GM19239 (cell line): Measurements from ENCODE around the gene PIK3C2G.
"Not testable (repeated sequence)": the region's sequence is repeated elsewhere in the genome, so short reads cannot be mapped to it uniquely, and the experiment has no call there.

Experiments
- DNase-seq: peaks from one replicate; pipeline ENCODE4 v3.0.0; 2011; ENCODE audit warnings: low spot score; ENCODE audit not compliant: insufficient read length
- FAIRE-seq: peaks from 2 replicates; lab custom pipeline; 2011; peaks lifted over from hg19 to GRCh38; lab: Jason Lieb, UNC

PIK3C2G gene

DNA sequence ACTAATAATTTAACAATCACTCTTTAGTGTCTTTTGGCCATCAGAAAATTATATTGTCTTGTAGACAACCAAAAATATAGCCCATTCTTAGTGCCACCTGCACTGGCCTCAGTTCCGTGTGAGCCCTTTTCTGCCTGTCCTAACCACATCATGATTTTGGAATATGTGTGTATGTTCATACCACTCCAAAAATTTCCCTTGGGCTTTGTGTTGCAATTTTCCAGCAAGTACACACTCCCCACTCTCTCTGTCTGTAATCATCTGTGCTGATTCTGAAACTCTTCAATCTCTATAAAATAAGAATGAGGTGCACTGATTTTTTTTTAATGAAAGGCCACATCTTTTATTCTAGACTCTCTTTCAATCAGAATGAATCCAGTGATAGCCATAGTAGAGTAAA is 196.0 kb downstream of the PIK3C2G start:
- DNase-seq = no peak
- no peak for FAIRE-seq

DNA sequence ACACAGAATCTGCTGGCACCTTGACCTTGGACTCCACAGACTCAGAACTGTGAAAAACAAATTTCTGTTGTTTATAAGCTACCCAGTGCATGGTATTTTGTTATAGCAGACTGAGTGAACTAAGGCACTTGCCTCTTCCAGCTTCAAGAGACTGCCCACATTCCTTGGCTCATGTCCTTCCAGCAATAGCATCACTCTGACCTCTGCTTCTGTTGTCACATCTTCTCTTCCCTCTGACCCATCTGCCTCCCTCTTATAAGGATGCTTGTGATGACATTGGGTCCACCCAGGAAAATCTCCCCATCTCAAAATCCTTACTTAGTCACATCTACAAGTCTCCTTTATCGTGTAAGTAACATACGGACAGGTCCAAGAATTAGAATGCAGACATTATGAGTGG is 200.4 kb downstream of the PIK3C2G start:
- FAIRE-seq (no peak), DNase-seq (no peak)

DNA sequence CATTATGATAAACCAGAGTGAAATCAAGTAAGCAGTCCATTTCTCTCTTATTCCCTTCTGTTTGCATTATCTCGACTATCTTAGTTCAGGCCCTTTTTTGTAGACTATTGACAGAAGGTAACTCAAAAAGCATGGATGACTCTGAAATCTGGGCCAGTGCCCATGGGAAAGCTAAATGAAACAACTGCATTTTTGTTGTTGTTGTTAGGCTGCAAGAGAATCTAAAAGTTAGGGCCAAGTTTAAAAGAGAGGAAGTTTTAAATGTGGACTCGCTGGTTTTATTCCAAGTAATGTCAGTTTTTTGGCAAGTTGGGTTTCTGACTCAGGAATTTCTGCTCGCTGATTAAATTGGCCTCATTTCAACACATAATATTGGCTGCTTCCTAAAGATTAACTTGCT is 201.1 kb downstream of the PIK3C2G start:
- FAIRE-seq = no peak
- no peak for DNase-seq

DNA sequence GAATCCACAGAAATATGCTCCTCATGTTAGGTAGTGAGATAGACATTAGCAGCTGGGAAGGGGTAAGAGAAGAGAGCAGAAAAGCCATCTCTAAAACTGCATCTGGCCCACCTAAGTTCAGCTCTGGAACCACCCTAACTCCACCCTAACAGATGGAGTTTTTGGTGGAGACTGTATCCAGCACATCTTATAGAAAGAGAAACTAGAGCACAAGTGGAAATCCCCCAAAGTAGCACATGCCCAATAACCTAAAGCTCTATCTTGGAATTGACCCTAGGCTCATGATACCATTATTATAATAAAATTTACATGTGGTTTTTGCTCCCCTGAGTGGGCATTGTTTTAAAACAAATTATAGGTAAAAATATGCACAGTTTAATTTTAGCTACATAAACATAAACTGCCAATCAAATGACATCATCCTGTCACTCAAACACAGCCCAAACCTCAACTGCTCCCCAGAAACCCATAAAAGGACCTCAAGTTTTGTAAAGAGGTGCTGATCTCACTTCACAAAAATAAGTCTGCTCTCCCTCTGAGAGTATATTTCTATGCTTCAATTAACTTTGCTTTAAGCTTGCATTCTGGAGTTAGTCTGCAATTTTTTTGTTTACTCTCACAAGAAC is 206.4 kb downstream of the PIK3C2G start:
- DNase-seq = no peak

DNA sequence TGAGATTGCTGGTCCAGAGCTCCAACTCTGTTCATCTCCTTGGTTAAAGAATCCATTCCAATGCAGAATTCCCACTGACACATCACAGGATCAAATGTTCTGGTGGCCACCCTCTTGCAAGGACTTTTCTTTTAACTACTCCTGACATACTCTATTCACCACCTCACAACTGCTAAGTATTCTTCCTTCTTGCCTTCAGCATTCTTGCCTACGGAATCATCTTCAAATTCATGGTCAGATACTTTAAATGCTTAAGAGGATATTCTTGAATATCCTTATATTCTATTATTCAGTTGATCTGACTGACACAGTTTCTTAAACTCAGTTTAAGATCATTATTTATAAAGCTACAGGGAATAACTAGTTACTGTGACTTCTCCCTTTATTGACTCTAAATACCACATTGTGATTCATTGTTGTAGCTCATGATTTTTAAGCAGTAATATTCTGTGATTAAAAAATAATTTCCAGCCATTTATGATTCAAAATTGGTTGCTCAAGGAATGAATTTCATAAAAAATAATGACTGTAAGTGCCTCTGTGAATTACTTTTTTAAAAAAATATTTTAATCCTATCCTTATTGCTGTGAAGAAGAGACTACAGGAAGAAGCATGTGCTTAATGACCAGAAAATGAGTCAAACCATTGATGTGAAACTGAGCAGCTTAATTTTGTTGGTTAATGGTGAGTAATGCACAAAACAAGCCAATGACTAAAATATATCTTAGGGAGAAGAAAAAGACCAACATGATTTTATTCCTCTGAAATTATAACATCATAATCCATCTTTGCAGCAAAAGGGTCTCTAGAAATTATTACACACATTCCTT is 207.1 kb downstream of the PIK3C2G start:
- DNase-seq = no peak
- FAIRE-seq = no peak

More for the DNA sequence above, 206.4 kb downstream of the PIK3C2G start:
- no peak for FAIRE-seq

DNA sequence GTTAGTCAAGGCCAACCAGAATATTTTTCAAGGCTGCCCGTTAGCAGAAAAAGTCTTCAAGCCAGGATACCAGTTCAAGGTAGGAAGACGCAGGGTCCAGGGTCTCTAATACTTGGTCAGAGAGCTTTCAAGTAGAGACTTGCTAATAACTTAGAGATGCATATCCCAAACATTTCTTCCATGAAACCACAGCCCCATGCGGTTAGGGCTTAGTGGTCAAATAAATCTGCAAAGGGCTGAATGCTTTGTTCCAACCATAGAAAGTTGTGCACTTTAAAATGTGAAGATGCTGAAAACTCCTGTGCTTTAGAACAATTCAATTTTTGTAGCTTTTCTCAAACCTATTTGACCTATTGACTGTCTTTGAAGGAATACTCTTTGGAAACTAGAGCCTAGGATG is 208.9 kb downstream of the PIK3C2G start:
- DNase-seq (no peak), FAIRE-seq (no peak)

DNA sequence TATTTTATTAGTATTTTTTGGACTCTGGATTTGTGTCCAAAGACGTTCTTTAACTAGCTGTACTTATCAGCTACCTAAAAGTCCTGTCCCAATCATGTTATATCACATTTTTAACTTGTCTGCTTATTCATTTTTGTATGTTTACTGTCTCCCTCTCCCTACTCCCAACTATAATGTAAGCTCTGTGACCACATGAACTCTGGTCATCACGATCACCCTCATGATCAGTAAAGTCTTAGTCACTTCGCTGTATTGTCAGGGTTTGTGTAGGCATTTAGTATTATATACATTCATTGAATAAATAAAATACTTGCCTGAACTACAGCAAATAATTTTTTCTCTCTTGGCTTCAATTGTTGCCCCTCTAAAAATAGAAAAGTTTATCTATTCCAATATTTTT is 211.0 kb downstream of the PIK3C2G start:
- FAIRE-seq (no peak), DNase-seq (no peak)

DNA sequence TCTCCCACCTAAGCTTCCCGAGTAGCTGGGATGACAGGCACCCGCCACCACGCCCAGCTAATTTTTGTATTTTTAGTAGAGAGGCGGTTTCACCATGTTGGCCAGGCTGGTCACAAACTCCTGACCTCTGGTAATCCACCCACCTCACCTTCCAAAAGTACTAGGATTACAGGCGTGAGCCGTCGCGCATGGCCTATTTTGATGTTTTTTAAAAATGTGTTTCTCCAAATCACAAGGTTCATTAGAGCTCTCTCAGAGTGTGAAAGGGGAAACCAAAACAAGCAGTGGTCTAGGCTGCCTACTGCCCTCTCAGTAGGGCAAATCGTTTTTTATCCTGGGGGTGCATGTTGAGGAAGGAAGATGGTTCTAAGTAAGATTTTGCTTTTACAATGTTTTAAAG is 211.5 kb downstream of the PIK3C2G start:
- FAIRE-seq (no peak), DNase-seq (no peak)

DNA sequence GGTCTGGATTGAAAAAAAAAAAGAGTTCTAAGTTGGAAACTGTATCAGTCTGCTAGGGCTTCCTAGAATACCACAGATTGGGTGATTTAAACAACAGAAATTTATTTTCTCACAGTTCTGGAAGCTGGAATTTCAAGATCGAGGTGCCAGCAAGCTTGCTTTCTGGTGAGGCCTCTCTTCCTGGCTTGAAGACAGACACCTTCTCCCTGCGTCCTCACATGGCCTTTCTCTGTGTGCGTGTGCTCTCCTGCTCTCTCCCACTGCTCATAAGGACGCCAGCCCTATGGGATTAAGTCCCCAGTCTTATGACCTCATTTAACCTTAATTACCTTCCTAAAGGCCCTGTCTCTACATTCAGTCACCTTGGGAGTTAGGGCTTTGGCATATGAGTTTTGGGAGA is 215.5 kb downstream of the PIK3C2G start:
- DNase-seq (no peak), FAIRE-seq (no peak)

DNA sequence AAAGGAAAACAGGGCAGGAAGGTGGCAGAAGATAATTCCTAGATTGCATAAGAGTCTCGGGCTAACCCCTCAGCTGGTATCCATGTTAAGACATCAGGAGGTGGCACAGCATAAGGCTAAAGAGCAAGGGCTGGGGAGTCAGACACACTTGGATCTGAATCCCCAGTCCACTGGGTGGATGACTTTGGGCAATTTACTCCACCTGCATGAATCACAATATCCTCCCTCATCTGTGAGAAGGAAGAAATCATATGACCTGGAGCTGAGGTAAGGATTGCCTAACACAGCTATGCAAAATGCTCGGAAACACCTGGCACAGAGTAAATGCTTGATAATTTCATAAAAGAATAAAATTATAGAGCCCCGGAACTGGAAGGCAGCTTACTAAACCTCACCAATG is 217.9 kb downstream of the PIK3C2G start:
- DNase-seq (no peak), FAIRE-seq (no peak)

DNA sequence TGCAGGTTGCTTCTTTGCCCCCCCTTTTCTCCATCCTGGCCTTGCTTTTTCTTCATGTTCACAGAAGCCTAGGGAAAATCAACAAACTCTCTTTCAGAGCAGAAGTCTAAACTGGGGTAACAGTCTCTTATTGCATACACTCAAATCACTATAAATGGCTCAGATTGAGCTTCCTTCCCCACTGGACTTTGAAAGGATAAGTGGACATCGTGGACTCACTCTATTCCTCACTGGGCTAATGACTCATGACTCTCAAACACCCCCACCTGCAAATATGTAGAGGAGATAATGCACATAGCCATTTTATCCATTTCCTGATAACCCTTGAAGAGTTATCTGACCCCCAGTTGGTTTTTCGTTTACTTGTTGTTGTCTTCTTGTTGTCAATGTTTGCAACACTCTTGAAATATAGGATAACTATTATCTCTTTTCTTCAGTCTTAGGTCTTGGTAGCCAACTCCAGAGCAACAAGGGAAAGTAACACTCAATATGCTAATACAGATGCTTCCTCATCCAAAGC is 221.3 kb downstream of the PIK3C2G start:
- DNase-seq (no peak), FAIRE-seq (no peak)

DNA sequence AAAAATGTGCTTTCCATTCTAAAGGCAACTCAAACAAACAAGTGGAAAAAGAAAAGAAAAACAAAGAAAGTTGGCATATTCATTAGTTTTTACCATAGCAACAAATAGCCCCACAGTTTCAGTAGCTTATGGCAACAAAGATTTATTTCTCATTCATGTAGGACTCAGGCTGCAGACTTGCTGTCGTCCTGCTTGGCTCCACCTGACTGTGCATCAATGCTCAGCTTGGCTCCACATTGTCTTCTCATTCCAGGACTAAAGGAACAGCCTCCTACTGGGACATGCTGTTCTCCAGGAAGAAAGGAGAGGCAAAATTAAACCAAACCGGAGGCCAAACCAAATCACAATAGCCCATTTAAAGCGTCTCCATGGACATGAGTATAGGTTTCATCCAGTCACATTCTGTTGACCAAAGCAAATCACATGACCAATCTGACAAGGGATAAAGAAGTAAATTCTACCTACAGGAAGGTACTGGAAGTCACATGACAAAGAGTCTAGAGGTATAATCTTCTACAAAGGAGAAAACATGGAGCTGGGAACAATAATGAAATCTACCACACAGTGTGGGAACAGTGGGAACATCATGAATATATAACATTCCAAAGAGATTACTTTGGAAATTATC is 222.5 kb downstream of the PIK3C2G start:
- DNase-seq = no peak
- FAIRE-seq = no peak

DNA sequence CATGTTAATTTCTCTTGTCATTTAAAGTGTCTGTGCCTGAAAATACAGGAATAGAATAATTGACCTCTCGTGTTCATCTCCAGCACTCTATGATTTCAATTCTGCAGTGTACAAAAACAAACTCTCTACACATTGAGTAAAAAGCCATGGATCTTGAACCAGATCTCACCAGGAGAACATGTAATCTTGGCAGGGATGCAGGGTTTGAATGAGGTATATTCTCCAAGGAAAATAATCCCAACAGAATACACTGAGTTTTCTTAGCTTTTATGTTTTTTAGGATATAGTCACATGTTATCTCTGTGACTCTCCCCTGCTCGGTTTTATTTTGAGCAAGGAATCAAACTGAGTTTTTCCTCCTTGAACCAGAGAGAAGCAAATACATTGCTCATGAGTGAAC is 224.7 kb downstream of the PIK3C2G start:
- FAIRE-seq = no peak
- DNase-seq = no peak

DNA sequence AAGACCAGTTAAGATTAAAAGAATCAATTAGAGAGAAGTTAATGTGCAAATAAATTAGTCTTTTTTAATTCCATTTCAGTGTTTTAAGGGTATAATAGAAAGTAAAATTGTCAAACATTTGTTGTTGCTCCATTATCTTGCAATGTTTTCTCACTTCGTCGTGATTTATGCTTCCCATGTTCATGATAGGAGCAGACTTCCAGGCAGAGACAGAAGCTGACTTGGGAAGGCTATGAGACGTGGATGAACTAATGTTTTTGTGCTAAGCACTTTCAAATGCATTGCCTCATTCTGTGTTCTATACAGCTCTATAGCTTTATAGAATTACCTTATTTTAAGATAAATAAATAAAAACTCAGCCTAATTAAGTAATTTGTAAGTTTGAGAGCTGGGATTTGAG is 226.2 kb downstream of the PIK3C2G start:
- no peak for FAIRE-seq
- DNase-seq = no peak

DNA sequence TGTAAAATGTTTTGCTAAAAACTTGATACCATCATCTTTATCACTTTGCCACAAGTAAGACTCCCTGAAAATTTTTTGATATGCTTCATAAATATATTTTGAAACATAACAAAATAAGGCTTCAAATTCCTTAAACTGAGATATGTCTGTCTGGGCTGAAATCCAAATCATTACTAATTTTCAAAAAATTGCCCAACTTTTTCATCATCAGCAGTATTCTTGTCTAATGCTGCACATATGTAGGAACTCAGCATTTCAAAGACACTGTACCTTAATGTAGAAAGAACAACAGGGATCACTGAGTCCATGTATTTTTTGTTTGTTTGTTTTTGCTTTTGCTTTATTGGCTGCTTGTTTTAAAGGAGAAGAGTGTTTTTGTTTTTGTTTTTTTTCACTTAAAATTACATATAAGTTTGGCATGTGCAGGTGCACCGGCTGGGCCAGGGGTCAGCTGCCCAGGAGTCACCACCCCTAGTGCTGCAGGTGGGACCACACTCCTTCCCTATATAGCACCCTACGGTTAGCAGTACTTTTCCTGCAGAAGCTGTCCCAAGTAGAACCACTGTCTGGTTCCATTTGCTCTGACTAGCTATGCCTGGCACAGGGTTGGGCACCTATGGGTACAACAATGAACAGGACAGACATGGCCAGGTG is 231.2 kb downstream of the PIK3C2G start:
- FAIRE-seq (no peak), DNase-seq (no peak)

DNA sequence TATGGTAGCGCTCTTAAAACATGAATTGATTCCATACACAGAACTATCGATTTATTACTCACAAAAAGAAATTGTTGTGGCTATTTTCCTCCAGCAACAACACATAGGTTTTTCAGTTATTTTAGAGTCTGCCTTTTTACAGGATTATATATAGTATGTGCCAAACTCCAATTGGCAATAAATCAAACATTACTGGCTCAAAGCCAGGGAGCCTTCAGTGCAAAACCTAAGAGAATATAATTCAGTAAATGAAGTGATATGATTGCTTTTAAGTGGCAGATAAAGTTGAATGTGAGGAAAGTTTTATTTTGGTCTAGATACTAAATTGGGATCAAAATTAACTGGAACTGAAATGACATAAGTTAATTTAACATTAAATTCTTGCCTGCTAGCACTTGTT is 234.8 kb downstream of the PIK3C2G start:
- DNase-seq (no peak), FAIRE-seq (no peak)

DNA sequence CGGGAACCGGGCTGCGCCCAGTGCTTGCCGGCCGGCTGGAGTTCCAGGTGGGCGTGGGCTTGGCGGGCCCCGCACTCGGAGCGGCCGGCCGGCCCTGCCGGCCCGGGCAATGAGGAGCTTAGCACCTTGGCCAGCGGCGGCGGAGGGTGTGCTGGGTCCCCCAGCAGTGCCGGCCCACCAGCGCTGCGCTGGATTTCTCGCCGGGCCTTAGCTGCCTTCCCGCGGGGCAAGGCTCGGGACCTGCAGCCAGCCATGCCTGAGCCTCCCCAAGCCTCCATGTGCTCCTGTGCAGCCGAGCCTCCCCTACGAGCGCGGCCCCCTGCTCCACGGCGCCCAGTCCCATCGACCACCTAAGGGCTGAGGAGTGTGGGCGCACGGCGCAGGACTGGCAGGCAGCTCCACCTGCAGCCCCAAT is 238.8 kb downstream of the PIK3C2G start:
- not testable (repeated sequence) for FAIRE-seq

DNA sequence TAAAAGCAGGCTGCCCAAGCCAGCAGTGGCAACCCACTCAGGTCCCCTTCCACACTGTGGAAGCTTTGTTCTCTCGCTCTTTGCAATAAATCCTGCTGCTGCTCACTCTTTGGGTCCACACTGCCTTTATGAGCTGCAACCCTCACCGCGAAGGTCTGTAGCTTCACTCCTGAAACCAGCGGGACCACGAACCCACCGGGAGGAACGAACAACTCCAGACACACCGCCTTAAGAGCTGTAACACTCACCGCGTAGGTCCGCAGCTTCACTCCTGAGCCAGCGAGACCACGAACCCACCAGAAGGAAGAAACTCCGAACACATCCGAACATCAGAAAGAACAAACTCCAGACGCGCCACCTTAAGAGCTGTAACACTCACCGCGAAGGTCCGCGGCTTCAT is 239.4 kb downstream of the PIK3C2G start:
- DNase-seq, FAIRE-seq: not testable (repeated sequence)

More for the DNA sequence above, 238.8 kb downstream of the PIK3C2G start:
- DNase-seq = not testable (repeated sequence)

DNA sequence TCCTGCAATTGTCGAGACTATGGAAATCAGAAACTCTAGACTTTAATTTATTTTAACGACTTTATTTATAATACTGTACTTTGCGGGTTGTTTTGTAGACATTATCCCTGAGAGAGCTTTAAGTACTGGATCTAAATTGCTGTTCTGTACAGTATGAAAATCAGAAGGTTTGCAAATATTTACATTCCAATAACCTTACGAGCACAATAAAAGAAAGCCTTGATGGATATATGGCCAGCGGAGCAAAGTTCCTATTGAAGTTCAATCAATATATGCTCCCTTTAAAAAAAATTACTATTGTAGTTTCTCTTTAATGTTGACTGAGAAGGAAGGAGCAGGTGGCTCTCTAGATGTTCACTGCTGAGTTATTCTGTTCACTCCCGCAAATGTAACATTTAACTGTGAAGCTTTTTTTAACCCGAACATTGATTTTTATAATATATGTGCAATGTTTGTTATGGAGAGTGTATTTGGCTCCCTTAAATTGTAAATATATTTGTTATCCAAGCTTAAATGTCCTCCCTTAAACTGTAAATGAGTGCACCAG is 241.2 kb downstream of the PIK3C2G start:
- no peak for DNase-seq
- FAIRE-seq = no peak

DNA sequence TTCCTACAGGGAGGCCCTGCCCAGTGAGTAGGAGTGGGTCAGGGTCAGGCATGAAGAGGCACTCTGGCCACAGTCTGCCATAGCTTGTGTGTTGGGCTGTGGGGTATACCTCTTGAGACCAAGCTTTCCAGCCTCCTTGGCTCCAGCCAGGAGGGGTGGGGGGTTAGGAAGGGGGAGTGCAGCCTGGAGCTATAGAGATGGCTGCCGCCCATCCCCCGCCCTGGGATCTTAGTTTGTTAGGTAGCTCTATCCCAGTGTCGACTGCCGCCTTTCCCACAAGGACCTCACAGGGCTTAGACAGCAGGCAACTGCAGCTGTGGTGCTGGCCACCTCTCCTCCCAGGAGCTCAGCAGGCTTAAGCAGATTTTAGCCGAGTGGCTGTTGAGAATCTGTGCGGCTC is 260.1 kb downstream of the PIK3C2G start:
- DNase-seq = no peak
- no peak for FAIRE-seq
